H9 (cell line): Measurements from ENCODE around the gene DOCK2. TPM values are rescaled to one million over a fixed set of nuclear protein-coding genes. Genes with fewer than 3 reads are reported as not detected.

ENCODE experiments used
- DNase-seq: peaks from one replicate; pipeline ENCODE4 v3.0.0-alpha.2; 2017
- H2AFZ ChIP-seq: one replicate; pipeline ENCODE4 v1.6.1; 2013; ENCODE audit warnings: mild to moderate bottlenecking, low read length, control low read depth, moderate library complexity
- H2AK5ac ChIP-seq: 2 replicates; pipeline ENCODE4 v1.6.1; 2013; ENCODE audit warnings: low read length, control low read depth, mixed read lengths; ENCODE audit not compliant: insufficient read length
- H2BK120ac ChIP-seq: one replicate; pipeline ENCODE4 v1.6.1; 2013; ENCODE audit warnings: low read depth, mild to moderate bottlenecking, low read length, control low read depth, inconsistent platforms; ENCODE audit not compliant: poor library complexity, severe bottlenecking
- H2BK12ac ChIP-seq: 2 replicates; pipeline ENCODE4 v1.6.1; 2013; ENCODE audit warnings: low read length, control low read depth, mixed read lengths, low read depth; ENCODE audit not compliant: insufficient read length
- H2BK15ac ChIP-seq: 2 replicates; pipeline ENCODE4 v1.6.1; 2013; ENCODE audit warnings: low read depth, low read length, control low read depth
- H2BK20ac ChIP-seq: one replicate; pipeline ENCODE4 v1.6.1; 2013; ENCODE audit warnings: low read depth, mild to moderate bottlenecking, low read length, control low read depth, inconsistent platforms; ENCODE audit not compliant: poor library complexity, severe bottlenecking
- H2BK5ac ChIP-seq: 2 replicates; pipeline ENCODE4 v1.6.1; 2013; ENCODE audit warnings: low read length, control low read depth, mixed read lengths; ENCODE audit not compliant: insufficient read length
- H3K14ac ChIP-seq: 2 replicates; pipeline ENCODE4 v1.6.1; 2013; ENCODE audit warnings: low read length, control low read depth; ENCODE audit not compliant: insufficient read depth
- H3K18ac ChIP-seq: 2 replicates; pipeline ENCODE4 v1.6.1; 2013; ENCODE audit warnings: low read depth, mild to moderate bottlenecking, mixed read lengths, low read length, control low read depth; ENCODE audit not compliant: insufficient read length
- H3K23ac ChIP-seq: 2 replicates; pipeline ENCODE4 v1.6.1; 2013; ENCODE audit warnings: low read length, control low read depth, mixed read lengths, low read depth; ENCODE audit not compliant: insufficient read length
- H3K23me2 ChIP-seq: 2 replicates; pipeline ENCODE4 v1.6.1; 2013; ENCODE audit warnings: low read depth, mild to moderate bottlenecking, mixed read lengths, low read length, control low read depth; ENCODE audit not compliant: insufficient read length, poor library complexity, severe bottlenecking
- H3K27ac ChIP-seq: 2 replicates; pipeline ENCODE4 v1.5.1; 2013; ENCODE audit warnings: low read length, control low read depth, mixed read lengths, low read depth; ENCODE audit not compliant: insufficient read length
- H3K27me3 ChIP-seq: 2 replicates; pipeline ENCODE4 v1.6.1; 2013; ENCODE audit warnings: low read length, control low read depth, inconsistent platforms; ENCODE audit not compliant: insufficient read depth
- H3K4ac ChIP-seq: 2 replicates; pipeline ENCODE4 v1.6.1; 2013; ENCODE audit warnings: low read depth, mild to moderate bottlenecking, control low read depth, inconsistent platforms, low read length, moderate library complexity
- H3K4me1 ChIP-seq: 2 replicates; pipeline ENCODE4 v1.6.1; 2013; ENCODE audit warnings: low read length, control low read depth, inconsistent platforms; ENCODE audit not compliant: insufficient read depth
- H3K4me2 ChIP-seq: 2 replicates; pipeline ENCODE4 v1.6.1; 2013; ENCODE audit warnings: low read length, control low read depth, mixed read lengths; ENCODE audit not compliant: insufficient read length, insufficient read depth
- H3K56ac ChIP-seq: 2 replicates; pipeline ENCODE4 v1.6.1; 2013; ENCODE audit warnings: low read depth, mild to moderate bottlenecking, mixed read lengths, low read length, control low read depth; ENCODE audit not compliant: insufficient read length
- H3K79me1 ChIP-seq: 2 replicates; pipeline ENCODE4 v1.6.1; 2013; ENCODE audit warnings: low read depth, mild to moderate bottlenecking, moderate library complexity, low read length, control low read depth, inconsistent platforms; ENCODE audit not compliant: insufficient read depth, poor library complexity, severe bottlenecking
- H3K79me2 ChIP-seq: 2 replicates; pipeline ENCODE4 v1.6.1; 2013; ENCODE audit warnings: low read length, control low read depth, inconsistent platforms; ENCODE audit not compliant: insufficient read depth
- H3K9ac ChIP-seq: 2 replicates; pipeline ENCODE4 v1.6.1; 2013; ENCODE audit warnings: low read length, control low read depth, mixed read lengths; ENCODE audit not compliant: insufficient read length; ENCODE audit errors: extremely low read depth
- H3K9me3 ChIP-seq: one replicate; pipeline ENCODE4 v1.6.1; 2013; ENCODE audit warnings: low read depth, low read length, inconsistent platforms; ENCODE audit not compliant: control insufficient read depth
- H3T11ph ChIP-seq: one replicate; pipeline ENCODE4 v1.6.1; 2013; ENCODE audit warnings: mild to moderate bottlenecking, low read length, control low read depth, inconsistent platforms
- H4K20me1 ChIP-seq: one replicate; pipeline ENCODE4 v1.6.1; 2013; ENCODE audit not compliant: control insufficient read depth, insufficient read length, insufficient read depth
- H4K5ac ChIP-seq: 2 replicates; pipeline ENCODE4 v1.6.1; 2013; ENCODE audit warnings: low read depth, mild to moderate bottlenecking, mixed read lengths, low read length, control low read depth; ENCODE audit not compliant: insufficient read length
- H4K8ac ChIP-seq: replicated peaks from 2 replicates; pipeline ENCODE4 v1.6.1; 2013; ENCODE audit warnings: low read length, control low read depth, mixed read lengths, low read depth; ENCODE audit not compliant: insufficient read length
- H4K91ac ChIP-seq: 2 replicates; pipeline ENCODE4 v1.6.1; 2013; ENCODE audit warnings: low read depth, mild to moderate bottlenecking, moderate library complexity, mixed read lengths, low read length, control low read depth; ENCODE audit not compliant: insufficient read length
- H3K27ac Mint-ChIP-seq, 3 experiments: 2 replicates in 2 of 3; 3 replicates in 1 of 3; pipeline ENCODE4 v1.8.0; 2020 to 2021; ENCODE audit warnings: mixed read lengths in 3 of 3, mild to moderate bottlenecking in 1 of 3, moderate library complexity in 1 of 3
- H3K27me3 Mint-ChIP-seq: 2 replicates; pipeline ENCODE4 v1.8.0; 2021; ENCODE audit warnings: low read depth, mild to moderate bottlenecking, moderate library complexity, mixed read lengths
- H3K36me3 Mint-ChIP-seq, 3 experiments: 2 replicates in 2 of 3; 3 replicates in 1 of 3; pipeline ENCODE4 v1.8.0; 2020 to 2021; ENCODE audit warnings: low read depth in 3 of 3, mixed read lengths in 3 of 3; ENCODE audit not compliant: insufficient read depth in 1 of 3
- H3K4me1 Mint-ChIP-seq, 2 experiments: 2 replicates each; pipeline ENCODE4 v1.8.0; 2020; ENCODE audit warnings: mixed read lengths in 2 of 2
- H3K4me3 Mint-ChIP-seq, 2 experiments: 2 replicates in 1 of 2; 3 replicates in 1 of 2; pipeline ENCODE4 v1.8.0; 2020 to 2021; ENCODE audit warnings: mild to moderate bottlenecking in 2 of 2, mixed read lengths in 2 of 2, moderate library complexity in 1 of 2
- H3K9me3 Mint-ChIP-seq, 2 experiments: 2 replicates in 1 of 2; 3 replicates in 1 of 2; pipeline ENCODE4 v1.8.0; 2020; ENCODE audit warnings: mild to moderate bottlenecking in 2 of 2, mixed read lengths in 2 of 2, moderate library complexity in 1 of 2
- CTCF ChIP-seq: fragments of 200-600 bp; sonication (generic); conservative IDR thresholded peaks from 3 replicates; pipeline ENCODE4 v1.8.0; 2021; ENCODE audit warnings: antibody characterized with exemption, mild to moderate bottlenecking
- WGBS: extraction: QIAGEN DNeasy Blood & Tissue Kit; methylation state at CpG from one replicate; pipeline ENCODE4 v1.1.7; 2013; ENCODE audit warnings: missing lambda C conversion rate, low lambda C conversion rate, mixed read lengths; ENCODE audit not compliant: insufficient read length; ENCODE audit errors: extremely low coverage; 5-methylcytosine and 5-hydroxymethylcytosine counted together
- total RNA-seq: library from RNA; stranded (reverse); gene quantifications from 2 replicates; pipeline ENCODE4 v1.2.1, GENCODE V29; 2021

Gene DOCK2
- total RNA-seq, 1 experiment from 2014 or later, result 7.8 TPM

- Histone ChIP-seq H3K27me3 (no peaks in the 10 kb centered on the region), H2BK20ac (no peak overlapping the region), H3K4me2 (no peak overlapping the region), H3K56ac (no peak overlapping the region), H2BK120ac (no peak overlapping the region), H4K91ac (no peak overlapping the region), H2AFZ (no peak overlapping the region), H3K27ac (no peak overlapping the region), H3T11ph (no peak overlapping the region), H3K9me3 (no peaks in the 10 kb centered on the region), H4K8ac (no peak overlapping the region), H3K18ac (no peak overlapping the region), H4K20me1 (no peaks in the 10 kb centered on the region), H3K4ac (no peak overlapping the region), H3K79me1 (no peaks in the 10 kb centered on the region), H2BK15ac (no peak overlapping the region), H3K14ac (no peak overlapping the region), H2BK12ac (no peak overlapping the region), H3K9ac (no peak overlapping the region), H2BK5ac (no peak overlapping the region), H3K23ac (no peak overlapping the region), H4K5ac (no peak overlapping the region), H3K23me2 (no peaks in the 10 kb centered on the region), H3K4me1 (no peaks in the 10 kb centered on the region), H3K79me2 (no peaks in the 10 kb centered on the region), H2AK5ac (no peak overlapping the region)
- Mint-ChIP-seq H3K27ac (no peak overlapping the region), H3K27me3 (peaks cover 6% of the 10 kb centered on the region; the same call in 1 of the 2 replicates), H3K4me1 (peaks cover 3 to 4% of the 10 kb centered on the region in 2 experiments; a peak in 3 of 4 replicates), H3K4me3 (no peak overlapping the region), H3K9me3 (no peaks in the 10 kb centered on the region), H3K36me3 (no peaks in the 10 kb centered on the region)
- no CpG with 5 or more reads among the region's 2 CpGs for WGBS
- no peak for TF ChIP-seq CTCF
- no peak for DNase-seq
Measured at GRCh38 chr5:169886033-169886432, 249.0 kb downstream of the DOCK2 start.
